ENCODE results near the gene FCHSD2.

DNA sequence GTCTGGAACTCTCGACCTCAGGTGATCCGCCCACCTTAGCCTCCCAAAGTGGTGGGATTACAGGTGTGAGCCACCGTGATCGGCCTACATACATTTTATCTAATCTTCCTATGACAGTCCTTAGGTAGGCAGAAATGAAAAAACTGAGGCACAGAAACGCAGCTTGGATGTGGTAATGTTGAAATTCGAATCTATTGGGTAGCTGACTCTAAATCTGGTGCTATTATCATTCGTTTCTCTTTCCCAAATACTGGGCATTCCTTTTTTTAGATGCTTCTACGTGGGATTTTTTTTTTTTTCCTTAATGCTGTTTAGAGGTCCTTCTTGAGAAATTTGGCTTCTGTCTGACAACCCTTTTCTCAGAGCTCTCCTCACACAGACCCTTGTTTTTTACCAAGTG is 41.5 kb downstream of the FCHSD2 start:
- TF ChIP-seq, protein P1, sequence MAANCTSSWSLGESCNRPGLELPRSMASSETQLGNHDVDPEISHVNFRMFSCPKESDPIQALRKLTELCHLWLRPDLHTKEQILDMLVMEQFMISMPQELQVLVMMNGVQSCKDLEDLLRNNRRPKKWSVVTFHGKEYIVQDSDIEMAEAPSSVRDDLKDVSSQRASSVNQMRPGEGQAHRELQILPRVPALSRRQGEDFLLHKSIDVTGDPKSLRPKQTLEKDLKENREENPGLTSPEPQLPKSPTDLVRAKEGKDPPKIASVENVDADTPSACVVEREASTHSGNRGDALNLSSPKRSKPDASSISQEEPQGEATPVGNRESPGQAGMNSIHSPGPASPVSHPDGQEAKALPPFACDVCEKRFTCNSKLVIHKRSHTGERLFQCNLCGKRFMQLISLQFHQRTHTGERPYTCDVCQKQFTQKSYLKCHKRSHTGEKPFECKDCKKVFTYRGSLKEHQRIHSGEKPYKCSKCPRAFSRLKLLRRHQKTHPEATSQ (tag by site-specific recombination; IDR thresholded peaks at IDR 0.05): no peak
- TF ChIP-seq, protein P2, sequence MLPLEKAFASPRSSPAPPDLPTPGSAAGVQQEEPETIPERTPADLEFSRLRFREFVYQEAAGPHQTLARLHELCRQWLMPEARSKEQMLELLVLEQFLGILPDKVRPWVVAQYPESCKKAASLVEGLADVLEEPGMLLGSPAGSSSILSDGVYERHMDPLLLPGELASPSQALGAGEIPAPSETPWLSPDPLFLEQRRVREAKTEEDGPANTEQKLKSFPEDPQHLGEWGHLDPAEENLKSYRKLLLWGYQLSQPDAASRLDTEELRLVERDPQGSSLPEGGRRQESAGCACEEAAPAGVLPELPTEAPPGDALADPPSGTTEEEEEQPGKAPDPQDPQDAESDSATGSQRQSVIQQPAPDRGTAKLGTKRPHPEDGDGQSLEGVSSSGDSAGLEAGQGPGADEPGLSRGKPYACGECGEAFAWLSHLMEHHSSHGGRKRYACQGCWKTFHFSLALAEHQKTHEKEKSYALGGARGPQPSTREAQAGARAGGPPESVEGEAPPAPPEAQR (tag by site-specific recombination; IDR thresholded peaks at IDR 0.05): no peak
- TF ChIP-seq, protein P3, sequence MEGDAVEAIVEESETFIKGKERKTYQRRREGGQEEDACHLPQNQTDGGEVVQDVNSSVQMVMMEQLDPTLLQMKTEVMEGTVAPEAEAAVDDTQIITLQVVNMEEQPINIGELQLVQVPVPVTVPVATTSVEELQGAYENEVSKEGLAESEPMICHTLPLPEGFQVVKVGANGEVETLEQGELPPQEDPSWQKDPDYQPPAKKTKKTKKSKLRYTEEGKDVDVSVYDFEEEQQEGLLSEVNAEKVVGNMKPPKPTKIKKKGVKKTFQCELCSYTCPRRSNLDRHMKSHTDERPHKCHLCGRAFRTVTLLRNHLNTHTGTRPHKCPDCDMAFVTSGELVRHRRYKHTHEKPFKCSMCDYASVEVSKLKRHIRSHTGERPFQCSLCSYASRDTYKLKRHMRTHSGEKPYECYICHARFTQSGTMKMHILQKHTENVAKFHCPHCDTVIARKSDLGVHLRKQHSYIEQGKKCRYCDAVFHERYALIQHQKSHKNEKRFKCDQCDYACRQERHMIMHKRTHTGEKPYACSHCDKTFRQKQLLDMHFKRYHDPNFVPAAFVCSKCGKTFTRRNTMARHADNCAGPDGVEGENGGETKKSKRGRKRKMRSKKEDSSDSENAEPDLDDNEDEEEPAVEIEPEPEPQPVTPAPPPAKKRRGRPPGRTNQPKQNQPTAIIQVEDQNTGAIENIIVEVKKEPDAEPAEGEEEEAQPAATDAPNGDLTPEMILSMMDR (tag by site-specific recombination; IDR thresholded peaks at IDR 0.05): no peak
- no peak for TF ChIP-seq HOXA7 (CRISPR knock-in tag; IDR thresholded peaks at IDR 0.05; ENCODE audit: borderline replicate concordance)
- no peak for TF ChIP-seq ZNF561 (tag by site-specific recombination; IDR thresholded peaks at IDR 0.05; ENCODE audit: borderline replicate concordance)
- TF ChIP-seq, protein P4, sequence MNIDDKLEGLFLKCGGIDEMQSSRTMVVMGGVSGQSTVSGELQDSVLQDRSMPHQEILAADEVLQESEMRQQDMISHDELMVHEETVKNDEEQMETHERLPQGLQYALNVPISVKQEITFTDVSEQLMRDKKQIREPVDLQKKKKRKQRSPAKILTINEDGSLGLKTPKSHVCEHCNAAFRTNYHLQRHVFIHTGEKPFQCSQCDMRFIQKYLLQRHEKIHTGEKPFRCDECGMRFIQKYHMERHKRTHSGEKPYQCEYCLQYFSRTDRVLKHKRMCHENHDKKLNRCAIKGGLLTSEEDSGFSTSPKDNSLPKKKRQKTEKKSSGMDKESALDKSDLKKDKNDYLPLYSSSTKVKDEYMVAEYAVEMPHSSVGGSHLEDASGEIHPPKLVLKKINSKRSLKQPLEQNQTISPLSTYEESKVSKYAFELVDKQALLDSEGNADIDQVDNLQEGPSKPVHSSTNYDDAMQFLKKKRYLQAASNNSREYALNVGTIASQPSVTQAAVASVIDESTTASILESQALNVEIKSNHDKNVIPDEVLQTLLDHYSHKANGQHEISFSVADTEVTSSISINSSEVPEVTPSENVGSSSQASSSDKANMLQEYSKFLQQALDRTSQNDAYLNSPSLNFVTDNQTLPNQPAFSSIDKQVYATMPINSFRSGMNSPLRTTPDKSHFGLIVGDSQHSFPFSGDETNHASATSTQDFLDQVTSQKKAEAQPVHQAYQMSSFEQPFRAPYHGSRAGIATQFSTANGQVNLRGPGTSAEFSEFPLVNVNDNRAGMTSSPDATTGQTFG (tag by site-specific recombination; IDR thresholded peaks at IDR 0.05; ENCODE audit: borderline replicate concordance): no peak

Data from HEK293 (cell line).